ENCODE measurements around the gene TMPRSS11A.

Gene TMPRSS11A

GRCh38 chr4:67931256-67931655 is 32.0 kb downstream of the TMPRSS11A start:
- H3K27me3 Mint-ChIP-seq = peaks cover 10% of the 10 kb centered on the region
- no peak overlapping the region for H3K4me3 Mint-ChIP-seq

GRCh38 chr4:67929426-67929825 is 33.9 kb downstream of the TMPRSS11A start:
- DNase-seq = no peak
- Mint-ChIP-seq H3K4me1 (ENCODE audit: low read depth) (no peaks in the 10 kb centered on the region), H3K36me3 (ENCODE audit: low read depth) (no peaks in the 10 kb centered on the region), H3K4me3 (no peak overlapping the region), H3K9me3 (no peaks in the 10 kb centered on the region), H3K27me3 (peaks cover 10% of the 10 kb centered on the region), H3K27ac (no peak overlapping the region)

More at GRCh38 chr4:67931256-67931655, 32.0 kb downstream of the TMPRSS11A start:
- no peaks in the 10 kb centered on the region for H3K9me3 Mint-ChIP-seq
- H3K27ac Mint-ChIP-seq = no peak overlapping the region
- DNase-seq = no peak
- no peaks in the 10 kb centered on the region for H3K36me3 Mint-ChIP-seq (ENCODE audit: low read depth)
- H3K4me1 Mint-ChIP-seq (ENCODE audit: low read depth) = no peaks in the 10 kb centered on the region

DNA sequence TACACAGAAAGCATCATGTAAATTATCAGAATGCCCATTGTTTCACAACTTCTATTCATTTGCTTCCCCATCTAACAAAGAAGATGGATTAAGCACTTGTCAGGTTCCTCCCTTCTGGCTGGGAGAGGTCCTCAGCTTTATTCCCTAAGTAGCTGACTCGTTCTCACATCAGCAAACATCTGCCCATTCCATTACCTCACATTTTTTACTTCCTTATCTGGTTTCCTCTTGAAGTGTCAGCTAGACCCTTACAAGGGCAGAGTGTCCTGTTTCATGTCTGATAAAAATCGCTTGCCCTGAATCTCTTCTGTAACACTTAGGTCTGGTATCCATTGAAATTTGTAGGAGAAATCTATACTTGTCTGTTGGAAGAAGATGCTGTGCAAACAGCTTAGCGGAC is 34.7 kb downstream of the TMPRSS11A start:
- Mint-ChIP-seq H3K36me3 (ENCODE audit: low read depth) (no peaks in the 10 kb centered on the region), H3K27ac (no peak overlapping the region), H3K27me3 (peaks cover 10% of the 10 kb centered on the region), H3K4me3 (no peak overlapping the region), H3K9me3 (no peaks in the 10 kb centered on the region), H3K4me1 (ENCODE audit: low read depth) (no peaks in the 10 kb centered on the region)
- no peak for DNase-seq

GRCh38 chr4:67927251-67927650 is 36.0 kb downstream of the TMPRSS11A start:
- DNase-seq = no peak
- Mint-ChIP-seq H3K4me1 (ENCODE audit: low read depth) (no peaks in the 10 kb centered on the region), H3K9me3 (no peaks in the 10 kb centered on the region), H3K4me3 (no peak overlapping the region), H3K36me3 (ENCODE audit: low read depth) (no peaks in the 10 kb centered on the region), H3K27me3 (peaks cover 7% of the 10 kb centered on the region), H3K27ac (no peak overlapping the region)

GRCh38 chr4:67926485-67926884 is 36.8 kb downstream of the TMPRSS11A start:
- Mint-ChIP-seq H3K27ac (no peak overlapping the region), H3K27me3 (peaks cover 3% of the 10 kb centered on the region), H3K4me1 (ENCODE audit: low read depth) (no peaks in the 10 kb centered on the region), H3K4me3 (no peak overlapping the region), H3K36me3 (ENCODE audit: low read depth) (no peaks in the 10 kb centered on the region), H3K9me3 (no peaks in the 10 kb centered on the region)
- no peak for DNase-seq

- Mint-ChIP-seq H3K9me3 (no peaks in the 10 kb centered on the region), H3K27me3 (peaks cover 2% of the 10 kb centered on the region), H3K4me3 (no peak overlapping the region), H3K4me1 (ENCODE audit: low read depth) (no peaks in the 10 kb centered on the region), H3K27ac (no peak overlapping the region), H3K36me3 (ENCODE audit: low read depth) (no peaks in the 10 kb centered on the region)
- no peak for DNase-seq
These were observed 40.6 kb downstream of the TMPRSS11A start for GRCh38 chr4:67922697-67923096.

GRCh38 chr4:67918428-67918827 is 44.9 kb downstream of the TMPRSS11A start:
- Mint-ChIP-seq H3K9me3 (no peaks in the 10 kb centered on the region), H3K27me3 (peaks cover 7% of the 10 kb centered on the region), H3K27ac (no peak overlapping the region), H3K4me1 (ENCODE audit: low read depth) (no peaks in the 10 kb centered on the region), H3K4me3 (no peak overlapping the region), H3K36me3 (ENCODE audit: low read depth) (no peaks in the 10 kb centered on the region)
- no peak for DNase-seq

DNA sequence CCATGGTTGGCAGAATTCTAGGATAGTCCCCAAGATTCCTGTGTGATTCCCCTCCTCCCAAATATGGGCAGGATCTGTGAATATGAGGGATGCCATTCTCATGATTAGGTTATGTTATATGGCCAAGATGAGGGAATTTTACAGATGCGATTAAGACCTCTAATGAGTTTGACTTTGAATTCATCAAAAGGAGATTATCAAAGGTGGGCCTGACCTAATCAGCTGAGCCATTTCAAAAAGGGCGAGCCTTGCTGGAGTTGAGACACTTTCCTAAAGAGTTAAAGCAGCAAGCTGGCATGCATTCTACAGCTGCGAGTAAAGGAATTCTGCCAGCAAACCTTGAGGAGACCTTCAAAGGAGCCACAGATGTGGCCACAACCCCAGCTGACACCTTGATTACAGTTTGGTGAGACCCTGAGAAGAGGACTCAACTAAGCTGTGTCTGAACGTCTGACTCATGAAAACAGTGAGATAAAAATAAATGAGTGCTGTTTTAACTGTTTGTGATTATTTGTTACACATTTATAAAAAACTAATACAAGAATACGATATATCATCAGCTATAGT is 47.8 kb downstream of the TMPRSS11A start:
- H3K36me3 Mint-ChIP-seq (ENCODE audit: low read depth) = no peaks in the 10 kb centered on the region
- peaks cover 14% of the 10 kb centered on the region for H3K27me3 Mint-ChIP-seq
- no peak overlapping the region for H3K4me3 Mint-ChIP-seq
- no peaks in the 10 kb centered on the region for H3K4me1 Mint-ChIP-seq (ENCODE audit: low read depth)
- no peak for DNase-seq
- no peak overlapping the region for H3K27ac Mint-ChIP-seq
- no peaks in the 10 kb centered on the region for H3K9me3 Mint-ChIP-seq

DNA sequence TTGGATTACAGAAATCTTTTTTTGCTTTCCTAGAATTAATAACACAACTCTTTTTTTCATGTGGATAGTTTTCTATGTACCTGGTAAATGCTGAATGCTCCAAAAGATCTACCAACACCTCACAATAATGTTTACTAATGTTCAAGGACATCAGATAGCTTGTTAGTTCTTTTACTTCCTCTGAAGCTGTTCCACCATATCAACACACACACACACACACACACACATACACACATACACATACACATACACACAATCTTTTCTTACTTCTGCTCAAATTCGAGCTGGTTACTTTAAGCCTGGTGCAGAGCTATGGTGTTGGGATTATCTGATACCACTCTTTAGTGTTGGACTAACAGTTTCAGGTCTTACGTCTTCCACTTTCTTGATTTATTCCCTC is 51.2 kb downstream of the TMPRSS11A start:
- no peak overlapping the region for H3K27ac Mint-ChIP-seq
- H3K36me3 Mint-ChIP-seq (ENCODE audit: low read depth) = no peaks in the 10 kb centered on the region
- DNase-seq = no peak
- no peaks in the 10 kb centered on the region for H3K9me3 Mint-ChIP-seq
- peaks cover 14% of the 10 kb centered on the region for H3K27me3 Mint-ChIP-seq
- H3K4me3 Mint-ChIP-seq = no peak overlapping the region
- no peaks in the 10 kb centered on the region for H3K4me1 Mint-ChIP-seq (ENCODE audit: low read depth)

GRCh38 chr4:67911638-67912037 is 51.7 kb downstream of the TMPRSS11A start:
- Mint-ChIP-seq H3K27ac (no peak overlapping the region), H3K27me3 (peaks cover 14% of the 10 kb centered on the region), H3K9me3 (no peaks in the 10 kb centered on the region), H3K4me1 (ENCODE audit: low read depth) (no peaks in the 10 kb centered on the region), H3K36me3 (ENCODE audit: low read depth) (no peaks in the 10 kb centered on the region), H3K4me3 (no peak overlapping the region)
- DNase-seq = no peak

- no peak for DNase-seq
- H3K4me3 Mint-ChIP-seq = no peak overlapping the region
- H3K36me3 Mint-ChIP-seq (ENCODE audit: low read depth) = no peaks in the 10 kb centered on the region
- H3K4me1 Mint-ChIP-seq (ENCODE audit: low read depth) = no peaks in the 10 kb centered on the region
- H3K27ac Mint-ChIP-seq = no peak overlapping the region
- H3K27me3 Mint-ChIP-seq = peaks cover 14% of the 10 kb centered on the region
- H3K9me3 Mint-ChIP-seq = no peaks in the 10 kb centered on the region
These were observed 52.2 kb downstream of the TMPRSS11A start for GRCh38 chr4:67911141-67911540.

- H3K9me3 Mint-ChIP-seq = no peaks in the 10 kb centered on the region
These were observed 52.7 kb downstream of the TMPRSS11A start for GRCh38 chr4:67910585-67910905.

DNA sequence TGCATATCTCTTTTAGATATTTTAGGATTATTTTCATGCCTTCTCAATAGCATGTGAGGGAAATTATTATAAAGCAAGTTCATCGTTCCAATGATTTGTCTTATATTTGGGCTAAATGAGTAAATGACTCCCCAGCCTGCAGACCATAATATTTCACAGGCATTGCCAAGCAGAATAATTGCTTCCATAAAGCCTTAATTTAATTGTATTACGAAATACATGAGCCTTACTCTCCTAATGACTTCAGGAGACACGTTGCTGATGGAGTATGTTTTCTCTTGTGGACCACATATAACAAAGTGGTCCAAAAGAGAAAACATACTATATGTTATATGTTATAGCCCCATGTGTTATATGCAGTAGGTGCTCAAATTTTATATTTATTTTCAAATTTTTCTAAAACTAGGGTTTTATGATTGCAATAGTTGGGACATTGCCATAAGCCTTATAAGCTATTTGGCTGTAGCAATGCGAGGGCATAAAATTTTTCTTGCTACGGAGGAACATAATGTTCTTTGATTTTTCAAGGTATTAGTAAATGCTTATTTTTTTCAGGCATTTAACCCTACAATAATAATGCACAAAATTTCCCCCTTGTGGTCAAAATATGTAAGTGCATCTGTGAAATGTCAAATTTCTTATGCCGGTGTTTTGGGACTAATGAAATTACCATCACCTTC is 53.2 kb downstream of the TMPRSS11A start:
- Mint-ChIP-seq H3K9me3 (no peaks in the 10 kb centered on the region), H3K4me1 (ENCODE audit: low read depth) (no peaks in the 10 kb centered on the region), H3K36me3 (ENCODE audit: low read depth) (no peaks in the 10 kb centered on the region), H3K4me3 (no peak overlapping the region), H3K27ac (no peak overlapping the region), H3K27me3 (peaks cover 9% of the 10 kb centered on the region)
- DNase-seq = no peak

More at GRCh38 chr4:67910585-67910905, 52.7 kb downstream of the TMPRSS11A start:
- Mint-ChIP-seq H3K27me3 (peaks cover 9% of the 10 kb centered on the region), H3K4me3 (no peak overlapping the region), H3K36me3 (ENCODE audit: low read depth) (no peaks in the 10 kb centered on the region), H3K4me1 (ENCODE audit: low read depth) (no peaks in the 10 kb centered on the region), H3K27ac (no peak overlapping the region)
- no peak for DNase-seq

DNA sequence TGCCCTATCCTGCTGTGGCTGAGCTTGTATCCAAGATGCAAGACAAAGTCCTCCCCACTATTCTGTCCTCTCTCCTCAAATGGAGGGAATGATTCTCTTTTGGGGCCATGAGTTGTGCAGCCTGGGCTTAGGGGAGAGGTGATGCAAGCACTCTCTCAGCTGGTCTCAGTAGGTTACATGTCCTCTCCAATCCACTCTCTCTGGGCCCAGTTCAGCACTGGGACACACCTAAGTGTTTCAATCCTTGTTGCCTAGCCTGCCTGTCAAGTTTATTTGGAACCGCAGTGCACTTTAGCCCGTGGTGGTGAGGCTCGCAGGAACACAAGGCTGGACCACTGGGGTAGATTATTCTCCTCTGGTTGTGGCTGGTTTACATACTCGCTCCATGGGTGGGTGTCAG is 55.6 kb downstream of the TMPRSS11A start:
- H3K27ac Mint-ChIP-seq = no peak overlapping the region
- H3K9me3 Mint-ChIP-seq = no peaks in the 10 kb centered on the region
- no peak overlapping the region for H3K4me3 Mint-ChIP-seq
- H3K4me1 Mint-ChIP-seq (ENCODE audit: low read depth) = no peaks in the 10 kb centered on the region
- H3K36me3 Mint-ChIP-seq (ENCODE audit: low read depth) = no peaks in the 10 kb centered on the region
- no peak for DNase-seq
- H3K27me3 Mint-ChIP-seq = peaks cover 9% of the 10 kb centered on the region

GRCh38 chr4:67899096-67899495 is 64.2 kb downstream of the TMPRSS11A start:
- H3K4me3 Mint-ChIP-seq = no peak overlapping the region
- H3K27ac Mint-ChIP-seq = no peak overlapping the region
- H3K4me1 Mint-ChIP-seq (ENCODE audit: low read depth) = peaks cover 2% of the 10 kb centered on the region
- peaks cover 3% of the 10 kb centered on the region for H3K9me3 Mint-ChIP-seq
- no peaks in the 10 kb centered on the region for H3K36me3 Mint-ChIP-seq (ENCODE audit: low read depth)
- no peak for DNase-seq
- H3K27me3 Mint-ChIP-seq = no peaks in the 10 kb centered on the region

GRCh38 chr4:67897686-67898085 is 65.6 kb downstream of the TMPRSS11A start:
- H3K27ac Mint-ChIP-seq = no peak overlapping the region
- no peak for DNase-seq
- no peaks in the 10 kb centered on the region for H3K27me3 Mint-ChIP-seq
- H3K4me3 Mint-ChIP-seq = no peak overlapping the region
- H3K9me3 Mint-ChIP-seq = peaks cover 3% of the 10 kb centered on the region
- H3K36me3 Mint-ChIP-seq (ENCODE audit: low read depth) = no peaks in the 10 kb centered on the region
- peaks cover 2% of the 10 kb centered on the region for H3K4me1 Mint-ChIP-seq (ENCODE audit: low read depth)

Measured in activated T-cell treated with anti-CD3 and anti-CD28 coated beads, Interleukin-2, amount 50 U/mL, for 24 hours (primary cell).